DMS114 treated with DMSO at 0.1 percent for 48 hours (cell line): ENCODE measurements around the gene IL7R.

Source experiments
- DNase-seq: peaks from one replicate; lab custom pipeline; 2025; ENCODE audit not compliant: unreplicated experiment; lab: John Stamatoyannopoulos, UW

IL7R gene

DNA sequence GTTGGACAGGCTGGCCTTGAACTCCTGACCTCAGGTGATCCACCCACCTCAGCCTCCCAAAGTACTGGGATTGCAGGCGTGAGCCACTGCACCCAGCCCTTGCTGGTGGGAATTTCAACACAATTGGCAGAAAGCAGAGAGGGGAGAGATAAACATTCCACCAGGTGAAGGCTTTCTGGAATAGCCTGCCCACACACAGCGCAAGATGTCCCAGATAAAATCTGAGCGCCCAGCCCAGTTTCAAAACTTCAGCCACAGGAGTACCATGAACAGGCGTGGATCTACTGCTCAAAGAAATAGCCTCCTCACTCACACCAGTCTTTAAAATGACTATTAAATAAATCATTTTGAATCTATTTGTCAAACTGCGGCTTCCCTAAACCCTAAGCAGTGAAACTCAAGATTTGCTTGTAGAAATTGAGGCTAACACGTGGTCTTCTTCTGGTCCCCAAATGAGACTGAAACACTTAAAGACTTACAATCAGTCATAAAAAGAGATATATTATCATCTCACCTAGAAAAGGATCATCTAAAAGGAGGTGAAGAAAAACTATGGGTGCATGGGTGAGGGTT is 47.0 kb downstream of the IL7R start:
- DNase-seq = no peak

- no peak for DNase-seq
These were observed 47.9 kb downstream of the IL7R start for GRCh38 chr5:35904443-35905132.

GRCh38 chr5:35908228-35908627 is 51.5 kb downstream of the IL7R start:
- no peak for DNase-seq

GRCh38 chr5:35908814-35909213 is 52.1 kb downstream of the IL7R start:
- no peak for DNase-seq

DNA sequence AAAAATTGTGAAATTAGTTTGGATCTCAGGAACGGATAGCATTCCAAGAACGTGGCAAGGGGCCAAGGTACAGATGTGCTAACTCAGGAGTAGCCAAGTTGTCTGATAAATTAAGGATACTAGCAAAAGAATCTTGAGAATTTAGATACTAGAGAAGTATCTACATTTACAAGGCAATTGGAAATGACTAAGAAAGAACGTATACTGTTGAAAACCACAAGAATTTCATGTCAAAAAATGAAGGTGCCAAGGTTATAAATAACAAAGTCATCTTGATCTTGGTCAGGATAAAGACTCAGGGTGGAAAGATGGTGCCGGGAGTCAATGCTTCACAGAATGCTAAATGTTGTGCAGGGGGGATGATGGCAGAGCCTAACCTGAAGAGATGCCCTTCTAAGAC is 62.5 kb downstream of the IL7R start:
- no peak for DNase-seq

- no peak for DNase-seq
These were observed 64.2 kb downstream of the IL7R start for GRCh38 chr5:35920890-35921289.

GRCh38 chr5:35921930-35922329 is 65.2 kb downstream of the IL7R start:
- DNase-seq = no peak

GRCh38 chr5:35922468-35922867 is 65.8 kb downstream of the IL7R start:
- DNase-seq = no peak

DNA sequence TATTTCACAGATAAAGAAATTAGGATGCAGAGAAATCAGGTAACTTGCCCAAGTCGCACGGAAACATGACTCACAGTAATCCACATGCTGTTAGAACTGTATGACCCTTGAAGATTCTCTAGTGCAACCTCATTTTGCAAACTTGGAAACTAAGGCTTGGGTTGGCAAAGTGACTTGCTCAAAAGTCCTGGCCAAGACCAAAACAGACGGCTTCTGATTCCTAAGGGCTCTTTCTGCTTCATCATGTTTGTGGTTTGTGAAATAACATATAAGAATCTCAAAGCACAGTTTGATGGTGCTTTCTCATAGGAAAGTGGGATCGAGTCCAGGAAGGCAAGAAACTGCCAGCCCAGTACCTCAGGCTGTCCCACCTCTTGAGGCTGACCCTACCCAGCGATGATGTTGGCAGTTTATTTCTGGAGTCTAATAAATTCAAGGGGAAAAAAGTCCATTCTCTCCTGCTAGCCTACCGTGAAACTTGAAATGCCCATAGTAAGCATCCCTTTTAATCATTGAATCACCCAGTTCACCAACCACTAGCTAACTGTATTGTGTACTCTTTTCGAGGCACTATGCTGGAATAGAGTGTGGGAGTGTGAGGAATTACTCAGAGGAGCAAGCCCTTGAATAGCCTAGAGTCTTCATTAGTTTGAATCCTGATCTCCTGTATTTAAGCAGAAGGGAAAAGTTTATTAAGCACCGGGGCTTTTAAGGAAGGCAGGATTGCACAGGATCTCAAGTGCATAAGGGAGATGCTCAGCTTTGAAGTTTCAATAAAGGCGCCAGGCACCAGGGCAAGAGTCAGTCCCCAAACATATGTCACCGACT is 67.6 kb downstream of the IL7R start:
- DNase-seq = no peak

DNA sequence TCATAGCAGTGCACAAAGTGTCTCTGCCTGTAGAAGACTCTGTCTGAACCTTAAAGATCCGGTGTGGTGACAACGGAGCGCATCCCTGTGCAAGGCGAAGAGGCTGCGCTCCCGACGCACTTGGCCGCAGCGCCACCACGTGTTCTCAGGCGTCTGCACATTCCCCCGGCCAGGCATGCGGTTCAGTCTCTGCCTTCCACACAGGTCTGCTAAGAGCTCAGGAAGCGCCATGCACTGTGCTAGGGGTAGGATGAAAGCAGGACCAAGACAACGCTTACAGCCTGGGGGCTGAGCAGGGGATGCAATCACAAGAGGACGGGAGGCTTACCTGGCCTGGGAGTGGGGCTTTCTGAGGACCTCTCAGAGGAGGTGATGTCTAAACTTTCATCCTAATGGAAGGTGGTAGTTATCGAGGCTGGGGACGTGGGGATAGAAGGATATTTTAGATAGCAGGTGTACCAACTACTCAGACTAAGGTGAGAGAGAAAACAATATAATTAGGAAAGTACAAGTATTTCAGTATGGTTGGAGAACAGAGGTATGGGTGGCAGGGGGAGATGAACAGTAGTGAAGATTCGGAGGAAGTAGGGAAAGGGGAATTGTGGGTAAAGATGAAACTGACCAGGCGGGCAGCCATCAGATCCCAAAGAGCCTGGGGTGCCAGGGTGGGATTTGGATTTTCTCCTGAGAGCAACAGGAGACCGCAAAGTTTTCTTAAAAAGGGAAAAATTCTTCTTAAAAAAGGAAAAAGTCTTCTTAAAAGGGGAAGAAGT is 68.4 kb downstream of the IL7R start:
- peak; percentile 24 for DNase-seq

DNA sequence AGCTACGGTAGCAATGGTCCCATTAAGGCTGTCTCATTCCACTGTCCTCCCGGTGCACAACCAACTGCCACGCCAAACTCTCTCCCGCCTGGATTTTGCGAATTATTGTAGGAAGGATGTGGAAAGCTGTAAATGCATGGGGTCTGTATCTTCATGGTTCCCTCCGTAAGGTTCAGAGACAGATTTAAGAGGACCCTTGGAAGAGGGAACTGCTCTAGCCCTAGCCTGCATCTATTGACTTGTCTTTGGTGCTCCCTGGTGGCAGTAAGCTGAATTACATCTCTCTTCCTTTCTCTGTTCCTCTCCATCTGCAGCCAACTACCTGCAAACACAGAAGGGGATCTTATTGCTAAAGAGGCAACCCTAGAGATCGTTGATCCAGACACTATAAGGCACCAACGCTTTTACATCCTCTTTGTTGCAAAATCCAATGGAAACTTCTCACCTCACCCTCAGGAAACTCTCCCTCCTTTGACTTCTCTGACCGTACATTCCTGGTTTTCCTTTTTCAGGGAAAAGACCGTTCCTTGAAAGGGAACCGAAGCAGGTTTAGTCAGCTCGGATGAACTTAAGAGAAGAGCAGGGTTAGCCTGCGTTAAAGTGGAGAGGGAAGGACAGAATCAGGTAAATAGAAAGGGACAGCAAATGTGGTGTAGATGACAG is 69.8 kb downstream of the IL7R start:
- peak; percentile 49 for DNase-seq
